Measurements from ENCODE around the gene DOCK2. TPM values are rescaled to one million over a fixed set of nuclear protein-coding genes. Genes with fewer than 3 reads are reported as not detected.

The DOCK2 gene
- polyA plus RNA-seq, 3 donors = 2.1 to 3.4 (median 2.5) TPM

- DNase-seq = no peak
These were observed 458.6 kb downstream of the DOCK2 start for GRCh38 chr5:170095646-170096045.

DNA sequence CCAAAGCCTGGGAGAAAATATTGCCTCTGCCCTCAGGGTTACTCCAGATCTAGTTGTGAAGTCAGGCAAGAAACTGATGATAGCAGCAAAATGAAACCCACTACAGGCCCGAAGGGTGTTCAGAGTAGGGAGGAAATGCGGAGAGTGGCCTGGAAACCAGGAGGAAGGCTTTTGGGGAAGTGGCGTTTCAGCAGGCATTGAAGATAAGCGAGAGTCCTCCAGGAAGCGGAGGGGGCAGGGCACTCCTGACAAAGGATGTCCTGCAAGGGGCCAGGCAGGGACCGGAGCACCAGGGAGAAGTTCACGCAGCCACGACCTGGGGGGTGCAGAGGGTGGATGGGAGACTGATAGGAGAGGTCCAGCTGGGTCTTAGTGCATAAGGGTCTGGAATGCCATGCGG lies 460.9 kb downstream of the DOCK2 start:
- peak; percentile 5 for DNase-seq

GRCh38 chr5:170100066-170100943 lies 463.2 kb downstream of the DOCK2 start:
- DNase-seq = peak; percentile 87

DNA sequence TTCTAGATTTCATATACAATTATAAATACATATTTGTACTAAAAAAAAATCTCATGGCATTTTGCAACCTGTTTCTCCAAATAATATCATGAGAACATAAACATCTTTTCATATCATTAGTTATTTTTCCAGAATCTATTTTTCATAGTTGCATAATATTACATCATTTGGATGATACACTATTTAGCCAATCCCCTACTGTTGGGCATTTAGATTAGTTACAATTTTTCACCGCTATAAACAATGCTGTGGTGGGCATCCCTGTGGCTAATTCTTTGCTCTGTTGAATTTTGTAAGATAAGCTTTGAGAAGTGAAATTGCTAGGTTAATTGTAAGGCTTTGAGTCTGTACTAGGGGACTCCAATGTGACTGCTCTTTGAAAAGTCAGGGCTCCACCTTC lies 466.4 kb downstream of the DOCK2 start:
- no peak for DNase-seq

DNA sequence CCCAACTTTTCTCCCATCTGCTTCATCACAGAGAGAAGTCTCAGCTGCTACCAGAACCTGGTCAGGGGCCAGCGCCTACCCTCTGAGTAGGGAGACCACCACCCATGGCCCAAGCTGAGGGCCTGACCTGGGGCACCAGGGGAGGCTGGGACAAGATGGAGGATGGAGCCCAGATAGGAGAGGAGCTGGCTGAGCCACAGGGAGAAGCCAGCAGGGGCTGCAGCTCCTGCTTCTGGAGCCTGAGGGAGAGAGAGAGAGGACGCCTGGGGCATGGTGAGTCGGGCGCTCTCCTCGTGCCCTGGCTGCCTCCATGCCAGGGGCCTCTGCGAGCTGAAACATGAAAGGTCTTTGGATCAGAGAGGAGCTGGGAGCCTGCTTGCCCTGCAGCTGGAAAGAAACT lies 467.2 kb downstream of the DOCK2 start:
- DNase-seq = no peak

GRCh38 chr5:170104710-170105109 lies 467.6 kb downstream of the DOCK2 start:
- no peak for DNase-seq

DNA sequence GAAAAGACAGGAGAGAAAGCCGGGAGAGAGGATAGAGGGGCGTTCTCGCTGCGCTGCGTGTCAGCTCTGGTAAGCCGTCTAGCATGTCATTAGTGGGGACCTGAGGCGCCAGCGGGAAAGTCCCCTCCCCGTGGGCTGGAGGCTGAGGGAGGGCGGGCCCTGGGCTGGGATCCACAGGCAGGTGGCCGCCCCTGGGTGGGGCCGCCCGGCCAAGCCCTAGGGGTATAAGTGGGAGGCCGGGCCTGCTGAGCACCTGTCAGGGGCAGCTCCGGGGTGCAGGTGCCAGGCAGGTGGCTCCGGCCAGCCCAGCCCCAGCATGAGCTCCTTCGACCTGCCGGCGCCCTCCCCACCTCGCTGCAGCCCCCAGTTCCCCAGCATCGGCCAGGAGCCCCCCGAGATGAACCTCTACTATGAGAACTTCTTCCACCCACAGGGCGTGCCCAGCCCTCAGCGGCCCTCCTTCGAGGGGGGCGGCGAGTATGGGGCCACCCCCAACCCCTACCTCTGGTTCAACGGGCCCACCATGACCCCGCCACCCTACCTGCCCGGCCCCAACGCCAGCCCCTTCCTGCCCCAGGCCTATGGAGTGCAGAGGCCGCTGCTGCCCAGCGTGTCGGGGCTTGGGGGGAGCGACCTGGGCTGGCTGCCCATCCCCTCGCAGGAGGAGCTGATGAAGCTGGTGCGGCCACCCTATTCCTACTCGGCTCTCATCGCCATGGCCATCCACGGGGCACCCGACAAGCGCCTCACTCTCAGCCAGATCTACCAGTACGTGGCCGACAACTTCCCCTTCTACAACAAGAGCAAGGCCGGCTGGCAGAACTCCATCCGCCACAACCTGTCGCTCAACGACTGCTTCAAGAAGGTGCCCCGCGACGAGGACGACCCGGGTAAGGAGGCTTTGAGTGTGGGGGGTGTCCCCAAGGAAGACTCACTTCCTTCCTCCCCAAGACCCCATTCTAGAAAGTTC lies 468.9 kb downstream of the DOCK2 start, which contains the start of gene FOXI1:
TSS of gene FOXI1 (plus strand) at position 256 of the 970 bp plus-strand sequence. CDS start at position 317, 61 bp downstream.
- no peak for DNase-seq

- no peak for DNase-seq
These were observed 470.6 kb downstream of the DOCK2 start for GRCh38 chr5:170107674-170108073.

DNA sequence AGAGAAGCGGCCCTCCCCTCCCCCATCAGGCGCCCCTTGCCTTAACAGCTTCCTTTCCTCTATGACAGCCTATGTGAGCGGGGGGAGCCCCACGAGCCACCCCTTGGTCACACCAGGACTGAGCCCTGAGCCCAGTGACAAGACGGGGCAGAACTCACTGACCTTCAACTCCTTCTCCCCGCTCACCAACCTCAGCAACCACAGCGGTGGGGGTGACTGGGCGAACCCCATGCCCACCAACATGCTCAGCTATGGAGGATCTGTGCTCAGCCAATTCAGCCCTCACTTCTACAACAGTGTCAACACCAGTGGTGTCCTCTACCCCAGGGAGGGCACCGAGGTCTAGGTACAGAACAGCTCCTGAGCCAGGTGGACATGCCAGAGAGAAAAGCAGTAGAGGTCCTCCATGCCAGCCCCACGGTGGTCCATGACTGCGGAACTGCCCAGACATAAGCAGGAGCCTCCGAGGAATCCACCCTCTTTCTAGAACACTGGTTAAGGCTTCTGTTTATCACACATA lies 471.3 kb downstream of the DOCK2 start:
- no peak for DNase-seq

- peak; percentile 4 for DNase-seq
These were observed 472.3 kb downstream of the DOCK2 start for GRCh38 chr5:170109059-170110031.

- no peak for DNase-seq
These were observed 473.5 kb downstream of the DOCK2 start for GRCh38 chr5:170110403-170111087.

DNA sequence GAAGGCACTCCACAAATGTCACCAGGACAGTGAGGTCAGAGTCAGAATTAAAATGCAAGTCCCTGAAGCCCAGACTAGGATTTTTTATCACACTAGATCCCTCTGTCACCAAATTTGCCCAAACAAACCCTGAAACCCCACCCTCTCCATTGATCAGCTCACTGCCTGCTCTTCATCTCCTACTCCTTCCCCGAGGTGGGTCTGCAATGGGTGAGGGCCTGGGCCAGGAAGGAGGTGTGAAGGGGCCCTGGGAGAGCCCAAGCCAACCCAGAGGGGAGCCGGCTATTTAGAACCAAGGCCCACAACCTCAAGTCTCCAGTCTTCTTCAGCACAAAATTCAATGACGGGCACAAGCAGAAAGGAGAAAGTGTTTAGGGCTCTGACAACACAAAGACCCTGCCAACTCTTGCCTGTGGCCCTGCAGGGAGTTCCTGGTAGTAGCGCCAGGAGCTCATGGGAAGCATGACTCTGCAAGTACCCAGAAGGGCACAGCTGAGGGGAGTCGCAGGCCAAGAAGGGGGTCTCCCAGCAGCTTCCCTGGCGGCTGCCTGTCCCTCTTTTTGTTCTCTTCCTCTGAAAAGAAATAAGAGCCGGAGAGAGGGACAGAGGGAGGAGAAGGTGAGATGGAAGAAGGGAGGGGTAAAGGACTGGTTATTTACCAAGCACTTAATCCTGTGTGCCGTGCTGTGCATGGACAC lies 474.2 kb downstream of the DOCK2 start:
- DNase-seq = no peak

DNA sequence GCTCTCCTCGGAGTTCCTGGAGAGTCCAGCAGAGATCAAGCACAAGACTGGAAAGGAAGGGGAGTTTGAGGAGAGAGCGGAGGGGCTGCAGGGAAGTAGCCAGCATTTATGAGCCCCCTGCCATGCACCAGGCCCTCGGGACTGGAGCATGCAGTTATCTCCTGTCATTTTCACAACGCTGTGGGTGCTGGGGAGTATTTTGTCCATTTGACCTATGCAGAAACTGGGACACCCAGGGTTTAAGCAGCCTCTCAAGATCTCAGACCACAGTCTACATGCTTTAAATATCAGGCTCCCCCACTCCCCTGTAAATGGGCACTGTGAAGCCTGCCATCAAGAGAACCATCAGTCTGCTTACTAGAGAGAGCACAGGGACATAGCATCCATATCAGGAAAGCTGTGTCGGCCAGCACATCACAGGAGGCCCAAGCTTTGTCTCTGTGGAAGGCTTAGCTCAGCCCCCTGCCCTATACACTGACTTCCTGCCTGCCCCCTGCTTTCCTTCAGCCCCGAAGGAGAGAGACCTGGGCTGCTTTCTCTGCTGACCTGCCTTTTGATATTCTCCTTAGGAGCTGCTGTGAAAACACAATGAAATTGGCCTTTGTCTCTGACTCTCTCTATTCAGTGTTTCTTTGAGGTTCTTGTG lies 475.9 kb downstream of the DOCK2 start:
- no peak for DNase-seq

GRCh38 chr5:170113522-170113900 lies 476.4 kb downstream of the DOCK2 start:
- DNase-seq = no peak

- no peak for DNase-seq
These were observed 477.2 kb downstream of the DOCK2 start for GRCh38 chr5:170114271-170114670.

DNA sequence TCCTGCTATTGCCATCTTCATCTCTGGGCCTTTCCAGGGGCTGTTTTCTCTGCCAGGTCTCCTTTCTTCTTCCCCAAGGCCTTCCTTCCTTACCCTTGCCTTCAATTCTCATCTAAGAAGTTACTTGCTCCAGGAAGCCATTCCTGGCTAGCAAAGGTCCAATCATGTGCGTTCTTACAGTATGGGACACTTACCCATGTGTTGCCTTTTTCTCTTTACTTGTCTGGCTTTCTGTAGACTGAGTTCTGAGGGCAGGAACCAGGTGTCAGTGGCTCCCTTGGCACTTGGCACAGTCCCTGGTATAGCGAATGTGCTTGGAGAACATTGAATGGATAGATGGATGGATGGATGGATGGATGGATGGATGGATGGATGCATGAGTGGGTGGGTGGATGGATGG lies 478.9 kb downstream of the DOCK2 start:
- DNase-seq = no peak

- no peak for DNase-seq
These were observed 480.7 kb downstream of the DOCK2 start for GRCh38 chr5:170117736-170118135.

GRCh38 chr5:170120576-170120975 lies 483.5 kb downstream of the DOCK2 start:
- DNase-seq = no peak

DNA sequence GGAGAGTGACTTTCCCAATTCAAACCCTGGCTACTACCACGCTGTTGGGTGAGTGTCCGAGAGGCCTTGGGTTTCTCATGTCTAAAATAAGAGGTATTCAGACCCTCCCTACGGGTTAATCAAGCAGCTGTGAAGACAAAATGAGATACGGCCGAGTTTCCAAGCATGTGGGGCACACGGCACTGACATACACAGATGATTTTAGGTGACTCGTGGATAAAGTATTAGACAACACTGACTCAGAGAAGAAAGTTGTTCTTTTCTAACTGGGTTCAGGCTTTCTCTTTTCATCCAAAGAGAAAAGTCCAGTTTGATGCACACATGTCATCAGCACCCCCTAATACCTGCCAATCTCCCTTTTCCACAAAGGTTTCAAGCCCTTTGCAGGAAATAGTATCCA lies 484.2 kb downstream of the DOCK2 start:
- no peak for DNase-seq

Data from renal pelvis (tissue), 4 donors.